H1 (cell line): Measurements from ENCODE around the gene FHIT. TPM values are rescaled to one million over a fixed set of nuclear protein-coding genes. Genes with fewer than 3 reads are reported as not detected.

Experiments used
- CTCF ChIA-PET: fragments of 300-600 bp; sonication (Branson Sonifier 250); formaldehyde crosslinking; loops from one replicate; lab custom pipeline; 2021; ENCODE audit not compliant: partially characterized antibody; lab: Charles Lee
- POLR2A ChIA-PET: fragments of 300-600 bp; sonication (Branson Sonifier 250); formaldehyde crosslinking; loops from one replicate; lab custom pipeline; 2021; ENCODE audit warnings: inconsistent platforms; ENCODE audit not compliant: partially characterized antibody; lab: Charles Lee
- DNase-seq, 2 experiments: peaks; one replicate each; pipeline versions ENCODE4 v3.0.0 to v3.0.0-alpha.2; 2010 to 2022; ENCODE audit warnings: low spot score in 2 of 2, low read depth in 1 of 2, mixed read lengths in 1 of 2
- FAIRE-seq: peaks from 2 replicates; lab custom pipeline; 2011; peaks lifted over from hg19 to GRCh38; lab: Jason Lieb, UNC
- H2AFZ ChIP-seq: 2 replicates; pipeline ENCODE4 v1.8.1; 2012; ENCODE audit warnings: low read length, inconsistent platforms
- H2AK5ac ChIP-seq: 2 replicates; pipeline ENCODE4 v1.6.1; 2013; ENCODE audit warnings: low read depth, low read length
- H2BK120ac ChIP-seq: replicated peaks from 2 replicates; pipeline ENCODE3; 2013; ENCODE audit warnings: low read depth, low read length, inconsistent platforms
- H2BK12ac ChIP-seq: 2 replicates; pipeline ENCODE4 v1.6.1; 2013; ENCODE audit warnings: low read depth, low read length
- H2BK15ac ChIP-seq: 2 replicates; pipeline ENCODE4 v1.6.1; 2013; ENCODE audit warnings: low read length
- H2BK20ac ChIP-seq: 2 replicates; pipeline ENCODE4 v1.6.1; 2013; ENCODE audit warnings: low read length
- H2BK5ac ChIP-seq: 2 replicates; pipeline ENCODE4 v1.6.1; 2013; ENCODE audit warnings: low read depth, low read length
- H3K14ac ChIP-seq: 2 replicates; pipeline ENCODE4 v1.6.1; 2013; ENCODE audit warnings: inconsistent platforms; ENCODE audit not compliant: insufficient read length
- H3K18ac ChIP-seq: 2 replicates; pipeline ENCODE4 v1.6.1; 2013; ENCODE audit warnings: low read length; ENCODE audit errors: extremely low read depth
- H3K23ac ChIP-seq: 2 replicates; pipeline ENCODE4 v1.6.1; 2013; ENCODE audit warnings: inconsistent platforms; ENCODE audit not compliant: insufficient read length
- H3K23me2 ChIP-seq: 2 replicates; pipeline ENCODE4 v1.6.1; 2013; ENCODE audit warnings: low read depth, low read length
- H3K27ac ChIP-seq: 2 replicates; pipeline ENCODE4 v1.6.1; 2011; ENCODE audit warnings: low read depth, low read length, inconsistent platforms
- H3K27me3 ChIP-seq, 4 experiments: replicated peaks in 1 of 4; 1 replicate in 1 of 4; 2 replicates in 3 of 4; pipeline versions ENCODE4 v1.6.1 to v1.8.1; 2011 to 2013; ENCODE audit warnings: low read length in 3 of 4, mild to moderate bottlenecking in 3 of 4, inconsistent platforms in 2 of 4, mixed read lengths in 2 of 4, moderate library complexity in 1 of 4; ENCODE audit not compliant: control insufficient read depth in 3 of 4, insufficient read depth in 3 of 4; ENCODE audit errors: extremely low read depth in 1 of 4
- H3K36me3 ChIP-seq, 4 experiments: 2 replicates each; pipeline versions ENCODE4 v1.6.1 to v1.8.1; 2011 to 2013; ENCODE audit warnings: mild to moderate bottlenecking in 4 of 4, low read length in 3 of 4, moderate library complexity in 2 of 4, control low read depth in 1 of 4, inconsistent platforms in 1 of 4; ENCODE audit not compliant: insufficient read depth in 4 of 4, control insufficient read depth in 2 of 4
- H3K4ac ChIP-seq: replicated peaks from 2 replicates; pipeline ENCODE3; 2013; ENCODE audit warnings: low read length, low read depth, mixed read lengths, inconsistent platforms; ENCODE audit not compliant: insufficient read length
- H3K4me1 ChIP-seq, 4 experiments: replicated peaks in 1 of 4; 1 replicate in 1 of 4; 2 replicates in 3 of 4; pipeline versions ENCODE4 v1.6.1 to v1.8.1; 2011 to 2013; ENCODE audit warnings: low read length in 3 of 4, inconsistent platforms in 2 of 4, mixed read lengths in 1 of 4; ENCODE audit not compliant: insufficient read depth in 4 of 4, control insufficient read depth in 3 of 4
- H3K4me2 ChIP-seq, 2 experiments: 2 replicates each; pipeline versions ENCODE4 v1.6.1 to v1.8.1; 2011 to 2013; ENCODE audit warnings: low read depth in 2 of 2, low read length in 2 of 2, control low read depth in 1 of 2, inconsistent platforms in 1 of 2, mild to moderate bottlenecking in 1 of 2; ENCODE audit not compliant: insufficient read depth in 1 of 2
- H3K4me3 ChIP-seq, 4 experiments: fragments of 200-600, 300-600 bp in 1 of 4; sonication (generic), shearing (Covaris generic), sonication (Bioruptor Twin) in 1 of 4; 2 replicates each; pipeline versions ENCODE4 v1.5.1 to v1.8.1; 2011 to 2016; ENCODE audit warnings: low read length in 4 of 4, low read depth in 3 of 4, control low read depth in 2 of 4, inconsistent platforms in 2 of 4, mild to moderate bottlenecking in 2 of 4, mixed read lengths in 1 of 4, moderate library complexity in 1 of 4; ENCODE audit not compliant: insufficient read depth in 2 of 4; ENCODE audit errors: extremely low read depth in 1 of 4
- H3K56ac ChIP-seq: replicated peaks from 2 replicates; pipeline ENCODE3; 2013; ENCODE audit warnings: low read depth, mild to moderate bottlenecking, mixed read lengths, low read length, inconsistent platforms; ENCODE audit not compliant: insufficient read length
- H3K79me1 ChIP-seq: 2 replicates; pipeline ENCODE4 v1.6.1; 2013; ENCODE audit warnings: low read depth, low read length, control low read depth
- H3K79me2 ChIP-seq, 2 experiments: 2 replicates each; pipeline versions ENCODE4 v1.6.1 to v1.8.1; 2012 to 2013; ENCODE audit warnings: low read length in 2 of 2, mild to moderate bottlenecking in 2 of 2, inconsistent platforms in 1 of 2; ENCODE audit not compliant: insufficient read depth in 2 of 2, control insufficient read depth in 1 of 2
- H3K9ac ChIP-seq, 4 experiments: replicated peaks in 1 of 4; 1 replicate in 1 of 4; 2 replicates in 3 of 4; pipeline versions ENCODE4 v1.6.1 to v1.8.1; 2011 to 2013; ENCODE audit warnings: low read depth in 3 of 4, low read length in 3 of 4, control low read depth in 2 of 4, mild to moderate bottlenecking in 2 of 4, moderate library complexity in 2 of 4, inconsistent platforms in 1 of 4; ENCODE audit errors: extremely low read depth in 1 of 4
- H3K9me3 ChIP-seq, 2 experiments: 2 replicates each; pipeline versions ENCODE4 v1.6.1 to v1.8.1; 2012 to 2013; ENCODE audit warnings: mild to moderate bottlenecking in 2 of 2, moderate library complexity in 2 of 2, control low read depth in 1 of 2, inconsistent platforms in 1 of 2, low read depth in 1 of 2, low read length in 1 of 2, mixed read lengths in 1 of 2; ENCODE audit not compliant: insufficient read depth in 2 of 2
- H4K20me1 ChIP-seq, 2 experiments: replicated peaks in 1 of 2; 2 replicates each; pipeline versions ENCODE3 to v1.8.1; 2011 to 2013; ENCODE audit warnings: inconsistent platforms in 2 of 2, low read length in 2 of 2, mild to moderate bottlenecking in 1 of 2; ENCODE audit not compliant: insufficient read depth in 2 of 2, control insufficient read depth in 1 of 2
- H4K5ac ChIP-seq: 2 replicates; pipeline ENCODE4 v1.6.1; 2013; ENCODE audit warnings: low read length, low read depth, mixed read lengths, inconsistent platforms; ENCODE audit not compliant: insufficient read length
- H4K8ac ChIP-seq: 2 replicates; pipeline ENCODE4 v1.8.0; 2013; ENCODE audit warnings: mild to moderate bottlenecking, moderate library complexity, low read length, inconsistent platforms; ENCODE audit not compliant: insufficient read depth; ENCODE audit errors: extremely low read depth
- H4K91ac ChIP-seq: replicated peaks from 2 replicates; pipeline ENCODE3; 2013; ENCODE audit warnings: low read length, mixed read lengths, inconsistent platforms; ENCODE audit not compliant: insufficient read length
- CTBP2 ChIP-seq: IDR thresholded peaks from 2 replicates; pipeline ENCODE4 v1.7.0; 2011; ENCODE audit warnings: borderline replicate concordance, mild to moderate bottlenecking, moderate library complexity, mixed read lengths, low read length; ENCODE audit not compliant: insufficient read depth, insufficient read length
- TEAD4 ChIP-seq: IDR thresholded peaks from 2 replicates; pipeline ENCODE4 v1.6.1; 2012; ENCODE audit warnings: low read depth, low read length, inconsistent platforms, mixed read lengths
- WGBS, 2 experiments: shearing (Covaris generic) in 1 of 2; methylation state at CpG; one replicate each; pipeline versions ENCODE4 v1.1.6 to v1.1.7; 2013 to 2015; ENCODE audit warnings: low lambda C conversion rate in 2 of 2, mixed read lengths in 2 of 2, inconsistent platforms in 1 of 2, low coverage in 1 of 2, missing lambda C conversion rate in 1 of 2; ENCODE audit not compliant: insufficient replicate concordance in 2 of 2, insufficient coverage in 1 of 2, insufficient read length in 1 of 2; ENCODE audit errors: extremely low coverage in 1 of 2, missing lambda C conversion rate in 1 of 2; 5-methylcytosine and 5-hydroxymethylcytosine counted together
- polyA plus RNA-seq, 7 experiments: library from polyadenylated mRNA; depleted of rRNA in 3 of 7; stranded (reverse) in 5 of 7; unstranded in 2 of 7; fragments of >200 nt in 5 of 7; fragments of 200-250 nt in 2 of 7; gene quantifications; 1 replicate in 5 of 7; 2 replicates in 1 of 7; 4 replicates in 1 of 7; pipeline versions ENCODE4 v1.2.1 to v1.2.3, GENCODE V29; 2011 to 2013; ENCODE audit warnings: missing spikeins in 2 of 7, mixed read lengths in 2 of 7
- total RNA-seq: library from RNA; stranded (reverse); fragmentation: NEBNext Ultra II Directional; extraction: Animal tissue kit (Norgen Biotek cat#: 25700); gene quantifications from 2 replicates; pipeline ENCODE4 v1.2.1, GENCODE V29; 2021

The FHIT gene
- total and polyA plus RNA-seq, 2 of the 8 experiments (the other 6 are each of a cell fraction or from before 2014, with no cell fraction given): 1.2 to 3.2 TPM

DNA sequence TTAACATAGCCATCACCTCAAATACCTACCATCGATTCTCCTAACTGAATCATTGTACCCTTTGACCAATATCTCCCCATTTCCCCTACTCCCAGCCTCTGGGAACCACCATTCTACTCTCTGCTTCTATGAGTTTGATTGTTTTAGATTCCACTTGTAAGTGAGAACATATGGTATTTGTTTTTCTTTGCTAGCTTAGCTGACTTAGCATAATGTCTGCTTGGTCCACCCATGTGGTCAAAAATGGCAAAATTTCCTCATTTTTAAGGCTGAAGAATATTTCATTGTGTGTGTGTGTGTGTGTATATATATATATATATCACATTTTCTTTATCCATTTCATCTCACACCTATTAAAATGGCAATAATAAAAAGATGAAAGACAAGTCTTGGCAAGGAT, 469.3 kb downstream of the FHIT start:
- H2BK120ac ChIP-seq: no peak overlapping the region
- no peak overlapping the region for H3K27ac ChIP-seq
- no peak overlapping the region for H2BK15ac ChIP-seq
- peaks cover 17 to 20% of the 10 kb centered on the region in 2 experiments for H3K9me3 ChIP-seq
- no peak overlapping the region for H4K91ac ChIP-seq
- no peak overlapping the region for H3K14ac ChIP-seq
- no peak overlapping the region for H2BK20ac ChIP-seq
- H3K4ac ChIP-seq: no peak overlapping the region
- CTCF ChIA-PET: interaction anchor here (0.6 to 2.2 kb wide), 3 partner anchors 11 to 260 kb away, joined by 3 to 8 read pairs (median 3); no protein-coding TSS in a partner anchor
- H4K5ac ChIP-seq: no peak overlapping the region
- H3K79me1 ChIP-seq: no peaks in the 10 kb centered on the region
- no peak overlapping the region for H2AK5ac ChIP-seq
- H3K79me2 ChIP-seq: no peaks in the 10 kb centered on the region
- H2AFZ ChIP-seq: no peak overlapping the region
- 44% methylated on average over 1 of the region's 1 CpG; no CpG with 5 or more reads in 1 of the 2 experiments for WGBS, 2 experiments
- no peak overlapping the region for H3K9ac ChIP-seq
- no peaks in the 10 kb centered on the region for H3K27me3 ChIP-seq
- TF ChIP-seq CTBP2: no peak
- no peak for TF ChIP-seq TEAD4
- no peaks in the 10 kb centered on the region for H3K23me2 ChIP-seq
- H3K4me1 ChIP-seq: no peaks in the 10 kb centered on the region
- no peak overlapping the region for H4K8ac ChIP-seq
- DNase-seq: no peak
- no peak overlapping the region for H3K4me3 ChIP-seq
- H2BK12ac ChIP-seq: no peak overlapping the region
- H2BK5ac ChIP-seq: no peak overlapping the region
- no peaks in the 10 kb centered on the region; a peak in 1 of 8 replicates for H3K36me3 ChIP-seq
- H3K18ac ChIP-seq: no peak overlapping the region
- no peak overlapping the region for H3K23ac ChIP-seq
- no peak for FAIRE-seq
- H4K20me1 ChIP-seq: no peaks in the 10 kb centered on the region
- POLR2A ChIA-PET: no interaction called here
- H3K4me2 ChIP-seq: no peak overlapping the region
- H3K56ac ChIP-seq: no peak overlapping the region
